Measurements from ENCODE around the gene SLX4IP. TPM values are rescaled to one million over a fixed set of nuclear protein-coding genes. Genes with fewer than 3 reads are reported as not detected.

The SLX4IP gene
- total RNA-seq, 1 experiment from 2014 or later = 5.4 TPM

GRCh38 chr20:10555865-10556308 lies 120.8 kb downstream of the SLX4IP start:
- Mint-ChIP-seq H3K9me3 (ENCODE audit: low read depth, unreplicated experiment) (no peaks in the 10 kb centered on the region), H3K36me3 (ENCODE audit: insufficient read depth, unreplicated experiment) (no peaks in the 10 kb centered on the region), H3K4me1 (ENCODE audit: low read depth, unreplicated experiment) (peaks cover 25% of the 10 kb centered on the region), H3K4me3 (ENCODE audit: low read depth, unreplicated experiment) (no peak overlapping the region), H3K27ac (ENCODE audit: unreplicated experiment) (no peak overlapping the region), H3K27me3 (ENCODE audit: unreplicated experiment) (no peaks in the 10 kb centered on the region)
- CTCF ChIA-PET = interaction anchor here (1.2 kb wide), 1 partner anchor 649 kb away, joined by 4 read pairs; no protein-coding TSS in a partner anchor
- intact Hi-C loops (cut with micrococcal nuclease; ENCODE audit: unreplicated experiment) = loop anchor here (10.0 kb wide), 1 partner anchor 109 kb away; no protein-coding TSS in a partner anchor
- no TSS peak for BruUV-seq (replicated peaks)
- DNase-seq = no peak
- TF ChIP-seq CTCF (IDR thresholded peaks at IDR 0.05; ENCODE audit: unreplicated experiment) = no peak

GRCh38 chr20:10556519-10557083 lies 121.5 kb downstream of the SLX4IP start:
- Mint-ChIP-seq H3K27me3 (ENCODE audit: unreplicated experiment) (no peaks in the 10 kb centered on the region), H3K36me3 (ENCODE audit: insufficient read depth, unreplicated experiment) (no peaks in the 10 kb centered on the region), H3K4me1 (ENCODE audit: low read depth, unreplicated experiment) (peaks cover 20% of the 10 kb centered on the region), H3K9me3 (ENCODE audit: low read depth, unreplicated experiment) (no peaks in the 10 kb centered on the region), H3K27ac (ENCODE audit: unreplicated experiment) (no peak overlapping the region), H3K4me3 (ENCODE audit: low read depth, unreplicated experiment) (no peak overlapping the region)
- DNase-seq = no peak
- no TSS peak for BruUV-seq (replicated peaks)
- TF ChIP-seq CTCF (IDR thresholded peaks at IDR 0.05; ENCODE audit: unreplicated experiment) = no peak
- intact Hi-C loops (cut with micrococcal nuclease; ENCODE audit: unreplicated experiment) = loop anchor here (10.0 kb wide), 1 partner anchor 108 kb away; no protein-coding TSS in a partner anchor
- CTCF ChIA-PET = interaction anchor here (1.2 kb wide), 1 partner anchor 649 kb away, joined by 4 read pairs; no protein-coding TSS in a partner anchor

GRCh38 chr20:10557685-10558084 lies 122.6 kb downstream of the SLX4IP start:
- Mint-ChIP-seq H3K9me3 (ENCODE audit: low read depth, unreplicated experiment) (no peaks in the 10 kb centered on the region), H3K4me1 (ENCODE audit: low read depth, unreplicated experiment) (peaks cover 15% of the 10 kb centered on the region), H3K36me3 (ENCODE audit: insufficient read depth, unreplicated experiment) (no peaks in the 10 kb centered on the region), H3K27me3 (ENCODE audit: unreplicated experiment) (no peaks in the 10 kb centered on the region), H3K27ac (ENCODE audit: unreplicated experiment) (no peak overlapping the region), H3K4me3 (ENCODE audit: low read depth, unreplicated experiment) (no peak overlapping the region)
- DNase-seq = no peak
- intact Hi-C loops (cut with micrococcal nuclease; ENCODE audit: unreplicated experiment) = loop anchor here (10.0 kb wide), 1 partner anchor 107 kb away; no protein-coding TSS in a partner anchor
- CTCF ChIA-PET = no interaction called here
- TF ChIP-seq CTCF (IDR thresholded peaks at IDR 0.05; ENCODE audit: unreplicated experiment) = no peak
- BruUV-seq (replicated peaks) = no TSS peak

GRCh38 chr20:10558635-10559187 lies 123.6 kb downstream of the SLX4IP start:
- intact Hi-C loops (cut with micrococcal nuclease; ENCODE audit: unreplicated experiment) = loop anchor here (10.0 kb wide), 1 partner anchor 106 kb away; no protein-coding TSS in a partner anchor
- no TSS peak for BruUV-seq (replicated peaks)
- no peak overlapping the region for H3K4me3 Mint-ChIP-seq (ENCODE audit: low read depth, unreplicated experiment)
- DNase-seq = no peak
- CTCF ChIA-PET = no interaction called here
- H3K27ac Mint-ChIP-seq (ENCODE audit: unreplicated experiment) = no peak overlapping the region
- no peaks in the 10 kb centered on the region for H3K36me3 Mint-ChIP-seq (ENCODE audit: insufficient read depth, unreplicated experiment)
- no peak for TF ChIP-seq CTCF (IDR thresholded peaks at IDR 0.05; ENCODE audit: unreplicated experiment)
- H3K4me1 Mint-ChIP-seq (ENCODE audit: low read depth, unreplicated experiment) = peaks cover 15% of the 10 kb centered on the region
- no peaks in the 10 kb centered on the region for H3K9me3 Mint-ChIP-seq (ENCODE audit: low read depth, unreplicated experiment)
- H3K27me3 Mint-ChIP-seq (ENCODE audit: unreplicated experiment) = no peaks in the 10 kb centered on the region
